GM21786 (cell line): Measurements from ENCODE around the gene HSD17B11.
"Not testable (repeated sequence)": the region's sequence is repeated elsewhere in the genome, so short reads cannot be mapped to it uniquely, and the experiment has no call there.

Source experiments
- ATAC-seq: cut with Tn5 transposase; IDR thresholded peaks from one replicate; pipeline ENCODE4 v1.9.1; 2021; ENCODE audit not compliant: unreplicated experiment

HSD17B11 gene

GRCh38 chr4:87310691-87311335, 80.2 kb downstream of the HSD17B11 start:
- ATAC-seq, result no peak

GRCh38 chr4:87309625-87310024, 81.4 kb downstream of the HSD17B11 start:
- ATAC-seq, result no peak

- ATAC-seq, result no peak
Measured at GRCh38 chr4:87306056-87306455, 84.9 kb downstream of the HSD17B11 start.

- no peak for ATAC-seq
Measured at GRCh38 chr4:87305562-87305961, 85.4 kb downstream of the HSD17B11 start.

GRCh38 chr4:87304745-87305432, 86.1 kb downstream of the HSD17B11 start:
- ATAC-seq, result no peak

- no peak for ATAC-seq
Measured at GRCh38 chr4:87299898-87300297, 91.1 kb downstream of the HSD17B11 start.

GRCh38 chr4:87298362-87298761, 92.6 kb downstream of the HSD17B11 start:
- ATAC-seq, result no peak

GRCh38 chr4:87294911-87295310, 96.1 kb downstream of the HSD17B11 start:
- ATAC-seq, result not testable (repeated sequence)

- not testable (repeated sequence) for ATAC-seq
Measured at GRCh38 chr4:87293889-87294288, 97.1 kb downstream of the HSD17B11 start.

GRCh38 chr4:87286970-87287369, 104.0 kb downstream of the HSD17B11 start:
- ATAC-seq, result no peak
